K562 (cell line): ENCODE data around the gene CEP250. TPM values are rescaled to one million over a fixed set of nuclear protein-coding genes. Genes with fewer than 3 reads are reported as not detected.

Experiments
- ARID3A ChIP-seq: IDR thresholded peaks from 2 replicates; pipeline ENCODE4 v1.6.1; 2012; ENCODE audit warnings: low read depth, low read length, improper control_type of control experiment, borderline replicate concordance
- CBX3 ChIP-seq, 2 experiments: IDR thresholded peaks; 1 replicate in 1 of 2; 2 replicates in 1 of 2; pipeline ENCODE4 v1.6.1; 2012; ENCODE audit warnings: inconsistent platforms in 2 of 2, low read length in 2 of 2, borderline replicate concordance in 1 of 2, control low read depth in 1 of 2
- GATAD2A ChIP-seq: fragments of 450-650 bp; IDR thresholded peaks from 2 replicates; pipeline ENCODE4 v1.6.1; 2017
- ILK ChIP-seq: fragments of 450-650 bp; IDR thresholded peaks from 2 replicates; pipeline ENCODE4 v1.6.1; 2016; ENCODE audit warnings: missing genetic modification characterization, low read depth, mild to moderate bottlenecking, missing compliant biosample characterization, moderate library complexity, borderline replicate concordance
- PATZ1 ChIP-seq: fragments of 250-450 bp; sonication (Bioruptor Pico); IDR thresholded peaks from 2 replicates; pipeline ENCODE4 v1.5.0; 2020; ENCODE audit warnings: mild to moderate bottlenecking, borderline replicate concordance
- PTTG1 ChIP-seq: fragments of 450-650 bp; IDR thresholded peaks from 2 replicates; pipeline ENCODE4 v1.6.1; 2016; ENCODE audit warnings: low read depth, mild to moderate bottlenecking, missing genetic modification characterization, missing compliant biosample characterization
- RAD21 ChIP-seq, 2 experiments: fragments of 250-450 bp in 1 of 2; fragments of 450-650 bp in 1 of 2; sonication (Bioruptor Pico) in 1 of 2; formaldehyde crosslinking in 1 of 2; IDR thresholded peaks in 1 of 2; conservative IDR thresholded peaks in 1 of 2; 2 replicates each; pipeline versions ENCODE4 v1.4.0 to v1.8.0; 2020 to 2022; ENCODE audit warnings: mild to moderate bottlenecking in 2 of 2, moderate library complexity in 1 of 2
- SMC3 ChIP-seq: conservative IDR thresholded peaks from 2 replicates; pipeline ENCODE4 v1.6.1; 2011; ENCODE audit warnings: low read depth, low read length, improper control_type of control experiment; ENCODE audit not compliant: insufficient read depth
- TAL1 ChIP-seq: fragments of 450-650 bp; IDR thresholded peaks from 2 replicates; pipeline ENCODE4 v1.6.1; 2016; ENCODE audit warnings: mild to moderate bottlenecking
- ZMIZ1 ChIP-seq, 2 experiments: fragments of 150-350 bp in 1 of 2; IDR thresholded peaks; 2 replicates each; pipeline ENCODE4 v1.6.1; 2012 to 2016; ENCODE audit warnings: low read depth in 2 of 2, low read length in 2 of 2, mild to moderate bottlenecking in 1 of 2, moderate library complexity in 1 of 2
- ZNF551 ChIP-seq: fragments of 250-450 bp; sonication (Bioruptor Pico); IDR thresholded peaks from 2 replicates; pipeline ENCODE4 v1.5.0; 2021; ENCODE audit warnings: mild to moderate bottlenecking, moderate library complexity
- ZNF764 ChIP-seq: fragments of 250-450 bp; sonication (Bioruptor Pico); IDR thresholded peaks from 2 replicates; pipeline ENCODE4 v1.4.0; 2020; ENCODE audit warnings: low read depth, mild to moderate bottlenecking, moderate library complexity
- polyA plus RNA-seq, 8 experiments: library from polyadenylated mRNA; depleted of rRNA in 4 of 8; stranded (reverse) in 5 of 8; unstranded in 3 of 8; fragments of >200 nt; fragmentation: Nextera tagmentation in 2 of 8; fragmentation: Illumina TruSeq in 1 of 8; extraction: Ambion mirVana in 2 of 8; extraction: Trizol in 1 of 8; gene quantifications; 2 replicates each; pipeline versions ENCODE4 v1.2.1 to v1.2.3, GENCODE V29; 2011 to 2014; ENCODE audit warnings: inconsistent platforms in 1 of 8, missing spikeins in 1 of 8
- total RNA-seq, 7 experiments: library from RNA; depleted of rRNA in 6 of 7; stranded (reverse); fragments of >200 nt in 6 of 7; fragmentation: Illumina TruSeq in 2 of 7; extraction: Trizol in 2 of 7; gene quantifications; 2 replicates each; pipeline versions ENCODE4 v1.2.1 to v1.2.3, GENCODE V29; 2011 to 2021; ENCODE audit warnings: low replicate concordance in 1 of 7
- TF ChIP-seq, protein P1 (sequence below): fragments of 450-650 bp; formaldehyde crosslinking; IDR thresholded peaks from 2 replicates; pipeline ENCODE4 v1.4.0; 2020; ENCODE audit warnings: mild to moderate bottlenecking, mixed read lengths
- TF ChIP-seq, protein P2 (sequence below): sonication (generic); formaldehyde crosslinking; IDR thresholded peaks from 2 replicates; pipeline ENCODE4 v1.8.1; 2023; ENCODE audit warnings: mild to moderate bottlenecking, missing genetic modification reagents

Gene CEP250
- total and polyA plus RNA-seq, 9 of the 15 experiments (the other 6 are each of a cell fraction or from before 2014, with no cell fraction given): 2.5 to 41.9 (median 20.5) TPM

DNA sequence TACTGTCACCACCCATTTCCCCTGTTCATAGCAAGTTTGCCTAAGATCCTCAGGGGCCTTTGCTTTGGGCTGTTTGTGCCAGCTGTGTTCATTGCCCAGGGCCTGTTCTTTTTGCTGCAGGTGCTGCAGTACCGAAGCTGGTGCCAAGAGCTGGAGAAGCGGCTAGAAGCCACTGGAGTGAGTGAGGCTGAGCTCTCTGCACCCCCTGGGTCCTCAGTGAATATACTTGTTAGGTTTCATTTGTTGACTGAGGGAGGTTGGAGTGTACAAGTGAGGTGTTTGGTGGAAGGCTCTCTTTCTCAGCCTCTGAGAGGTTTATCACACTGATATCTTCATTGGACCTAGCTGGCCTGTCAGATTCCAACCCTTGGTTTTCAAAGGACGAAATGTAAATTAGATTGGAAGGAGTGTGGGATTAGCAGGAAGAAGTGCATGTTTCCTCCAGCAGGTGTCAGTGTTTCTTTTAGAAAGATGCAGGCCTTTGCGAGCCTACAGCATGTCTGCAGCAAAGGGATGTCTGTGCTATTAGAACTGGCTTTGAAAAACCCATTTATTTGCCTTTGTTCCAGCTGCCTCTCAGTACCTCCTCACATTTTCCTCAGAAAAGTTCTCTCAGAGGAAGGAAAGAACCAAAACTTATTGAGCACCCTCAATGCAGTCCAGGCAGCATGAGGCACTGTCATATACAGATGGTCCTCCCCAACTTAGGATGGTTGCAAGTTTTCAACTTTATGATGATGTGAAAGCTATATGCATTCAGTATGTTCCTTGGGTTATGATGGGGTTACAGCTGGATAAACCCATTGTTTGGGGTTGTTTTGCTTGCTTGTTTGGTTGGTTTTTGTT, 8.3 kb downstream of the CEP250 start (continued):
- TF ChIP-seq, protein P1, sequence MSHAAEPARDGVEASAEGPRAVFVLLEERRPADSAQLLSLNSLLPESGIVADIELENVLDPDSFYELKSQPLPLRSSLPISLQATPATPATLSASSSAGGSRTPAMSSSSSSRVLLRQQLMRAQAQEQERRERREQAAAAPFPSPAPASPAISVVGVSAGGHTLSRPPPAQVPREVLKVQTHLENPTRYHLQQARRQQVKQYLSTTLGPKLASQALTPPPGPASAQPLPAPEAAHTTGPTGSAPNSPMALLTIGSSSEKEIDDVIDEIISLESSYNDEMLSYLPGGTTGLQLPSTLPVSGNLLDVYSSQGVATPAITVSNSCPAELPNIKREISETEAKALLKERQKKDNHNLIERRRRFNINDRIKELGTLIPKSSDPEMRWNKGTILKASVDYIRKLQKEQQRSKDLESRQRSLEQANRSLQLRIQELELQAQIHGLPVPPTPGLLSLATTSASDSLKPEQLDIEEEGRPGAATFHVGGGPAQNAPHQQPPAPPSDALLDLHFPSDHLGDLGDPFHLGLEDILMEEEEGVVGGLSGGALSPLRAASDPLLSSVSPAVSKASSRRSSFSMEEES (CRISPR knock-in tag): no peak
- TF ChIP-seq GATAD2A (no peak), RAD21 (CRISPR knock-in tag; conservative IDR thresholded peaks at IDR 0.05 in 1 of 2, IDR thresholded peaks at IDR 0.05 in 1 of 2) (peak; percentile 57 to 64), ZNF551 (CRISPR knock-in tag) (no peak), SMC3 (peak; percentile 41; the same call in 1 of the 2 replicates), CBX3 (IDR thresholded peaks at IDR 0.05; ENCODE audit: borderline replicate concordance in 1 of 2, low read length in 2 of 2) (0 out of 3 replicates have a peak, but pooled peaks of 1 of the 2 experiments have one; percentile 12), ILK (no peak), ARID3A (0 out of 2 replicates have a peak, but pooled peaks have one; percentile 12), ZNF764 (CRISPR knock-in tag) (0 out of 2 replicates have a peak, but pooled peaks have one; percentile 31), ZMIZ1 (IDR thresholded peaks at IDR 0.05; ENCODE audit: low read depth in 2 of 2, low read length in 2 of 2) (no peak), PTTG1 (tag) (no peak), TAL1 (no peak), PATZ1 (CRISPR knock-in tag) (no peak)
- TF ChIP-seq, protein P2, sequence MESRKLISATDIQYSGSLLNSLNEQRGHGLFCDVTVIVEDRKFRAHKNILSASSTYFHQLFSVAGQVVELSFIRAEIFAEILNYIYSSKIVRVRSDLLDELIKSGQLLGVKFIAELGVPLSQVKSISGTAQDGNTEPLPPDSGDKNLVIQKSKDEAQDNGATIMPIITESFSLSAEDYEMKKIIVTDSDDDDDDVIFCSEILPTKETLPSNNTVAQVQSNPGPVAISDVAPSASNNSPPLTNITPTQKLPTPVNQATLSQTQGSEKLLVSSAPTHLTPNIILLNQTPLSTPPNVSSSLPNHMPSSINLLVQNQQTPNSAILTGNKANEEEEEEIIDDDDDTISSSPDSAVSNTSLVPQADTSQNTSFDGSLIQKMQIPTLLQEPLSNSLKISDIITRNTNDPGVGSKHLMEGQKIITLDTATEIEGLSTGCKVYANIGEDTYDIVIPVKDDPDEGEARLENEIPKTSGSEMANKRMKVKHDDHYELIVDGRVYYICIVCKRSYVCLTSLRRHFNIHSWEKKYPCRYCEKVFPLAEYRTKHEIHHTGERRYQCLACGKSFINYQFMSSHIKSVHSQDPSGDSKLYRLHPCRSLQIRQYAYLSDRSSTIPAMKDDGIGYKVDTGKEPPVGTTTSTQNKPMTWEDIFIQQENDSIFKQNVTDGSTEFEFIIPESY: peak; percentile 97
